Activated T-cell treated with anti-CD3 and anti-CD28 coated beads, Interleukin-2, amount 50 U/mL, for 48 hours (primary cell): ENCODE data around the gene COLEC12.

Source experiments
- DNase-seq, 2 experiments: peaks; one replicate each; pipeline ENCODE4 v3.0.0-alpha.2; 2020

The COLEC12 gene

DNA sequence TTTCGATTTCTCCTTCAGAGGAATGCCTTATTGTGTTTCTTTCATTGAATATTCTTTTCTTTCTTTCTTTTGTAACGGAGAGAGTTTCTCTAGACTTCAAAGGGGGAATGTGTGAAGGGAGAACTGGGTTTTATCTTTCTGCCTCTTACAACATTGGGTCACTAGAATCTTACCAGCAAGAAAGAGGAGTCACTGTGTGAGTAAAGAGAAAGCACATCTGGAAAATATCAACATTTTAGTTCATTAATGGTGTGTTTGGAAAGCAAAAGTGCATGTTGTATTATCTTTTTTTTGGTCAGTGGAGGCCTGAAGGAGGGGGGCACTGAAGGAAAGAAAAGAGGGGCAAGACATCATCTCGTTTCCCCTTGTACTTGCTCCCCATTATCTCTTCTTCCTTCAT lies 146.0 kb downstream of the COLEC12 start:
- DNase-seq = no peak

DNA sequence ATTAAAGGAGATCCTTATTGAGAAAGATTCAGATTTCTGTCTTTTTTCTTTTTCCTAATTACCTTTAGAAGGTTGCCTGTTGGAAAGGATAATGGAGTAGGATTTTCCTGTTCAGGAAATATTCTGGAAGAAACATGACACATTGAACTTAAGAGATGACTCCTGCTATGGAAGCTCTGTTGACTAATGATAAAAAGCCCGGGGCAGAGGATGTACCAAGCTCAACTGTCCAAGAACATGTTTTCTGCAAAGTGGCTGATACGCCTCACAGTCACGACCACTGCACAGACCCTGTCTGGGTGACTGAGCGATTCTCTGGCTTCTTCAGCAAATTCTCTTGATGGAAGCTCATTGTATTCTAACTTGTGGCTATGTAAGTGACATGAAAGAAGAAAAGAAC lies 146.5 kb downstream of the COLEC12 start:
- DNase-seq = no peak

DNA sequence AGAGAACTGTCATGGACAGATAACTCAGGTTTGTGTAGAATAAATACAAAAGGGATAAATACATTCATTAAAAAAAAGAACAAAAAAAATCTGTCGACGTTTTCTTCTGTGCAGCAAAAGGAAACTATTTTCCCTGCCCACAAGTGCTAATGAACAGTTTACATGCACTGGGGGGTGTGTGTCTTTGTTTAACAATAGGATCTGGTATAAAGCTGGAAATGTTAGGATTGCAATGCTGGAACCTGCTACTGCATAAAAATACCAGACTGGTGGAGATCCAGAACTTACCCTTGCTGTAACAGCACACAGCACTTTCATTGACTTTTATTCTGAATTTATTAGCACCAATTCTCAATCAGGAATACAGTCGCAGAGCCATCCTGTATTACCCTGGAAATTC lies 148.1 kb downstream of the COLEC12 start:
- no peak for DNase-seq

DNA sequence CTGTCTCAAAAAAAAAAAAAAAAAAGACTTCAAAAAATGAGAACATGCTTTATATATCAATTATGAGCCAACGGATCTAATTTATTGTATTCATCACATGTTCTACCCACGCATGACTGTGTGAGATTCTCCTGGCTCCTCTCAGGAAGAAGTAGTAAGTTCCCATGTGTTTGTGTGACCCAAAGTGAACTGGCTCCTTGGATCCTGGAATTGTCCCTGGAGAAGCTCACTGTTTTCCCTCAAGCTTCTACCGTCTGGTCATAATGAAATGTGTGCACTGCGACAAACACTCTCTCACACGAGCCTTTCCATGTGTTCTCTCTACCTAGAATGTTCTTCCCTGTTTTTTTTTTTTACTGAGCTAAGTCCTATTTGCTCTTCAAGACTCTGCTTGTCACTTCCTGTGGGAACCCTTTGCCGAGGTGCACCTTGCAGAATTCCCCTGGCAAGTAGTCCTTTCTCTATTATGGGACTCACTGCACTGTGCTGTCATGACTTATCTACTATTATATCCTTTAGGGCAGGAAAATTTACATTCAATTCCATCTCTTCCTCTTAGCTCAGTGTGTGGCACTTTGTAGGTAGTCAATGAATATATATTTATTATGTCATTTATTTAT lies 149.4 kb downstream of the COLEC12 start:
- DNase-seq = no peak

DNA sequence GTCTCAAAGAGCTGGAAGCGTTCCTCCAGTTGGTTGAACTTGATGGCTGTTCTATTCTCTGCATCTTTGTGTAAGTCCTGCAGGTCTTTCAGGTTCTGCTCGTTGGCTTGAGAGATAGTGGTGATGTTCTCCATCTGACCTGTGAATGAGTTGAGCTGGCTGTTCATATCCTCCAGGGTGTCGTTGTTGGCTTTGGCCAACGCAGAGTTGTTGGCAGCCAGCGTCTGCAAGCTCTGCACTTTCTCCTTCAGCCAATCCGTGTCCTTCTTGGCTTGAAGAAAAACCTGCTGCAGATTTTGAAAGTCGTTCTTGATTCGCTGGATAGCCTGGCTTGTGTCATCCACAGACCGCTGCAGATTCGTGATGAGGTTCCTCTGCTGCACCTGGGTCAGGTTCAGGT lies 153.9 kb downstream of the COLEC12 start:
- no peak for DNase-seq

DNA sequence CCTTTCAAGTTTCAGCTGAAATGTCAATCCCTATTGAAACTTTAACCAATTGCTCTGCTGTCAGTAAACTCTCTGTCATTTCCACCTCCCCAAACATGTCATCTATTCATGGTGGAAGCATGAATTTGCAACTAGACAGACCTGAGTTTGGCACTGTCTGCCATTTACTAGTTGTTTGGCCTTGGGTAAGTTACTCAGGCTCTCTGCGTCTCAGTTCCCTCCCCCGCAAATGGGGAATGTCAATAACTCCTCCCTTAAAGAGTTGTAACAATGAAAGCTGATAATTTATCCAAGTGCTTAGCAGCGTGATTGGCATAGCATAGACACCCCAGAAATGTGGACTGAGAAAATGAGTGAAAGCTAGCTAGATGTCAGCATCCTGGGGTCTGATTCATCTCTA lies 159.4 kb downstream of the COLEC12 start:
- no peak for DNase-seq

DNA sequence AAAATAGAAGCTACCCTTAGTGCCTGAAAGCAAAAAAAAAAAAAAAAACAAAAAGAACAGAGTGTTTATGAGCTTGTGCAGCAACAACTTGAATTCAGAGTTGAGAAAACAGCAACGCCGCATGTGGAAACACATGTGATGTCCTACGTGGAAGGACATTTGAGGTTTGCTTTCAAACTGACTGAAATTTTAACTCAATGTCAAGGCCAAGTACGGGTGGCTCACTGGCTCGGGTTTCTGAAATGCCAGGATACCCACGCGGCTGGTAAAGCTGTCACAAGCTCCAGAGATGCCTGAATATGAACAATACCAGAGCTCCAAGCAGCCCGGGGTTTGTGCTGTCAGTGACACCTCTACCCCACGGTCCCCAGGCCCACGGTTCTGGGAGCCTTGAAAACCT lies 160.5 kb downstream of the COLEC12 start:
- no peak for DNase-seq

DNA sequence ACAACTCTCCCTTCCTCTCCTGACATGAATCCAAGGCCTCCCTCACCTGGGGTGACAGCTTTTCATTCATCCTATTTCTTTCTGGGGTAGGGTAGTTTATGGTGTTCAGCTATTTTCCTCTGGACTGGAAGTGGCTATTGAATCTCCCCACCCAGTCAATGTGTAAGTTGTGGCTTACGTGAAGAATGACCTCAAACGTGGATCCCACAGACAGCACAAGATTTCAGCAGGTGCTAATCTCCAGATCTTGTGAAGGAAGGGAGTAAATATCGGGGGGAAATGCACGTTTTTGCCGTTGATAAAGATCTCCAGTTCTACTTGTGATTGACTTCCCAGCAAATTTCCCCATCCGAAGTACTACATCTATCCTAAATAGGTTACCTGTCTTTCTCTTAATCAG lies 161.3 kb downstream of the COLEC12 start:
- no peak for DNase-seq

DNA sequence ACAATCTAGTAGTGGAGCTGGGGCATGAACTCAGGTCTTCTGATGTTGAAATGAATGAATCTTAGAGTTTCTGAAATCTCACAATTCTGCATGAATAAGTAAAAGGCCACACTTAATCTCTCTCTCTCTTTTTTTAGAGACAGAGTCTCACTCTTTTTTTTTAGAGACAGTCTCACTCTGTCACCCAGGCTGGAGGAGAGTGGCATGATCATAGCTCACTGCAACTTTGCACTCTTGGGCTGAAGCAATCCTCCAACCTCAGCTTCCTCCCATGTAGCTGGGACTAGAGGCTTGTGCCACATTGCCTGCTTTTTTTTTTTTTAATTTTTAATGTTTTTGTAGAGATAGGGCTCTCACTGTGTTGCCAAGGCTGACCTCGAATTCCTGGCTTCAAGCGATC lies 163.8 kb downstream of the COLEC12 start:
- no peak for DNase-seq

DNA sequence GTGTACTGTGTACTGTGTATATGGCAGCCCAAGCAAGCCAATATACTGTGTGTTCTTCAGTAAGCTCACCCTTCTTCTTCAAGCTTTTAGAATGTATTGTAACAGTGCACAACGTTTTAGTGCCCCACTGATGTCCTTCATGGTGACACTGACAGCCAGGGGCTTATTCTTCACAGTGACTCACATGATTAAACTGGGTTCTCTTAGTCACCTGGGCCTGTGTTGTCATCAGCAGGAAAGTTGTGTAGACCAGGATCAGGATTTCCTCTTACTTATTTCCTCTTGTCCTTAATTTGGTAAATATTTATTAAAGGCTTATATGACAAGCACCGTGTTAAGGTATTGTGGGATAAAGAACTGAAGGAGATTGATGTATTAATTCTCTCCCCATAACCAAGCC lies 164.8 kb downstream of the COLEC12 start:
- no peak for DNase-seq

DNA sequence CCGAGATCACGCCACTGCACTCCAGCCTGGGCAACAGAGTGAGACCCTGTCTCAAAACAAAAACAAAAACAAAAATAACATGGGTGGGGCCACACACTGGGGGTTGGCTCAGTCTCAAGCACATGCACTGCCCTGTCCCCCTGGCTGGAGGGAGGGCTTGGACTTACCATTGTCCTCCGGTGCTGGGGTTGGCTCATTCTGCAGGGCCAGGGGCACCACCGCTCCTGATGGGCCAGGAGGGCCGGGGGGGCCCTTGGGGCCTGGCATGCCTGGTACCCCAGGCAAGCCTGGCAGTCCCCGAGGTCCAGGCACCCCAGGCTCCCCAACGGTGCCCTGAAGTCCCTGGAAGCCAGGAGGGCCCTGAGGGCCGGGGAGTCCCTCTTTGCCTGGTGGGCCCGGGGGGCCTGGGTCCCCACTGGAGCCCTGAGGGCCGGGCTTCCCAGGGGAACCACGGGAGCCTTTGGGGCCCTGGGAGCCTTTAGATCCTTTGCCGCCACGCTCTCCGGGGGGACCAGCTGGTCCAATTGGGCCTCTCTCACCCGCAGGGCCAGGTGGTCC lies 165.8 kb downstream of the COLEC12 start:
- no peak for DNase-seq

DNA sequence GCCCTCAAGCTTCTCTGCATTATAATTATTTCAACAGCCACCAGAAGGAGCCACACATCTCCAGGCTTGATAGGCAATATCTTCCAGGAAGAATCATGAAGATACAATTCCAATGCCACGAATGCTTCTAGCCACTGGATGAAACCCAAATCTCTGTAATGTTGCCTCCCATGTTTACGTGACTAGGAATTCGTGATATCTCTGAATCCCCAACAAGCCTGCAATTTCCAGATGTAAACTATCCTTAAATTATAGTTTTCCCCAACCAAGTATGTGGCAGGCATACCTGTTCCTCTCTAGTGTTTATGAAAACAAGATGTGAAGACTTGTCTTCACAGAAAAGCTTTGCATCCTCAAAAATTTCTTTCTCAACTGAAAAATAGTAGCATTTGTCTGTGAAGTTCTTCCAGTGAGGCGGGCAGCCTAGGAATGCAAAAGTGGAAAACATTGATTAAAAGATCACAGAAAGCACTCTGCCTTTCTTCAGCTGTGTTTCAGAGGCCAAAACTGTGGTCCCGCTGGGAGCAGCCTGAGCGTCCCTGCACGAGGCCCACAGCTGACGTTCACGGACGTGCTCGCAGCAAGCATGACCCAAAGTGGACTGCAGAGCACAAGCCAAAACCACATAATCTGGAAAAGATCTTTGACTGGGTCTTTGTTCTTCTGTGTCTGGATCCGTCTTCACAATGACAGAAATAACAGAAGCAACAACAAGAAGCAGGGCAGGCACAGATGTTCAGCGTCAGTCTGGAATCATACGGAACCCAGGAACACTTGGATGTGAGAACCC lies 167.6 kb downstream of the COLEC12 start:
- DNase-seq = no peak

DNA sequence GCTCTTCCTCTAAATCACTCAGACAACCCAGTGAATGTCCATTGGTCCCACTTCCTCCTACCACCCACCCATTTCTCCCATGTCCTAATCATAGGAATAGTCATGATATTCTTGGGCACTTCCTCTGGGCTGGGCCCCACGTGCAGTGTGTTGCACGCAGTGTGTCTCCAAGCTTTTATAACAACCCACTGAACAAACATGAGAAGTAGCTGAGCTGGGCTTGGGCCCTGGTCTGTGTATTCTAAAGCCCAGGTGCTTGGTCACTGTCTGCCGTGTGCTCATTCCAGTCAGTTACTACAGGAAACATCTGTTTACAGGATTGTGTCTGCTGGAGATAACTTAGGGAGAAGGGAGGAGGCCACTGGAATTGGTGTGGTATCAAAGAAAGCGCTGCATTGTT lies 168.5 kb downstream of the COLEC12 start:
- no peak for DNase-seq

DNA sequence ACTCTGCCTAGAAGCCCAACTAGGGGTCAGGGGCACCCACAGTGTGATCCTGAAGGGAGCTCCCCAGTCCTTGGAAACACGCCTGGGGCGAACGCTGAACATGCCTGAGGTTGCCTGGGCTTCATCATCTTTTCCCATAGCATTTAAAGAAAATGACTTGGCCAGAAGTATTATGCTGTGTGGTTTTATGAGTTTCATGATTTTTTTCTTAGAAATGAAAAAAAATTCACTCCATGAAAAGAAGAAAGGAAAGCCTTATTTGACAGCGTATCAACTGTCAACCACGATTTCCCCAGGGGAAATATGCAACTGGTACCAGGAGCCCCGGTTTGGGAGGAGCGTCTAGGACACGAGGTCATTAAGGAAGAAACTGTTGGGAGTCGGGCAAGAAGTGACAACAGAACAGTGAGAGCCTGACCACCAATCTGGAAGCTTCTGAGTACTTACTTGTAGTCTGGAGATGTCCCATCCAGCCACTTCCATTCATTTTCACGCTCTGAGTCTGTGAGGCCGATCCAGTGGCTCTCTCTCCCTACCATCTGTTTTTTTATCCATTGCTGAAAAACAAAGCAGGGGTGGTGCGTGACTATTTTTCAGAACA lies 169.2 kb downstream of the COLEC12 start:
- DNase-seq = no peak

DNA sequence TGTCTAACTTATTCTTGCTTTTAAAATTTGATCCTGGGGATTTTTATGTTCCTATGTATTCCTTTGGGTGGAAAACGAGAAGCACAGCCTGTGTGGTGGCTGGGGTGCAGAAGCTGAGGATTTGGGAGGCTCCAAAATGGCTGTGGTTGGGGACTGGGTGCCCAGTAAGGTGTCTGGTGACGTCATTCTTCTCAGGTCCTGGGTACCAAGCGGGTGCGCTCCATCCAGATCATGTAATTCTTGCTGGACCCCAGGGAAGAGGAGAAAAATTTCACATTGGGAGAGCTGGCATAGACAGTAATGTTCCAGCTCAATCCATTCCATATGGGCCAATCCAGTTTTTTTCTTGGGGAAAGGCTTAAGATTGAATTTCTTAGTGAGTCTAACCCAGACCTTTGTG lies 171.6 kb downstream of the COLEC12 start:
- DNase-seq = no peak

DNA sequence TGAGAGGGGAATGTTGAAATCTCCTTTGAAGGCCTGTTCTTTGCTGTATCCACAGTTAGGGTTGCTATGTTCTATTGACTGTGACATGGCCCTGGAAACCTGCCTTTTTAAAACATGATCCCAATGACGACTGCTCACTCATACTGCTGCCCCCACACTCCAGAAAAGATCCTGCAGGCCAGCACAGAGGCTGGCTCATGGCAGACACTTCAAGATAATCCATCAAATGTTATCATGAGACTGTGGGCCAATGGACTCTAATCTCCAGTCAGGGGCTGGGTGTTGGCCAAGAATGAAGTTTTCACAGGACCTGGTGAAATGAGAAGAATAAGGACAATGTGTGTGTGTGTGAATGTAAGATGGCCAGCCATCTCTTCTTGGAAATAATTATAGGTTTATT lies 173.7 kb downstream of the COLEC12 start:
- DNase-seq = no peak

DNA sequence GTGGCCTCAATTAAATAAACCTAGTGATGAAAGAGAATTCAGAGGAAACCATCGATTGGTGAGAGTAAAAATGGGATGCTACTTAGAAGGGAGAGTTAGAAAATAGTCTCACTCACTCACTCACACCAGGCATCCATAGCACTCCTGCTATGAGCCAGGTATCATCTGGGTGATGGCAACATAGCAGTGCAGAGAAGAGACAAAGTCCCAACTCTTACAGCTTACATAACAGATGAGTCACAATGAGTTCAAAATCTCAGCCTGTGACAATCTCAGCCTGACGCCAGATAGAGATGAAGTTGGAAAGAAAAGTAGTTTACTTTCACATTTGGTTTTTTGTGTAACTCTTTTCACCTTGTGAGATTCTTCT lies 177.3 kb downstream of the COLEC12 start:
- DNase-seq = no peak

DNA sequence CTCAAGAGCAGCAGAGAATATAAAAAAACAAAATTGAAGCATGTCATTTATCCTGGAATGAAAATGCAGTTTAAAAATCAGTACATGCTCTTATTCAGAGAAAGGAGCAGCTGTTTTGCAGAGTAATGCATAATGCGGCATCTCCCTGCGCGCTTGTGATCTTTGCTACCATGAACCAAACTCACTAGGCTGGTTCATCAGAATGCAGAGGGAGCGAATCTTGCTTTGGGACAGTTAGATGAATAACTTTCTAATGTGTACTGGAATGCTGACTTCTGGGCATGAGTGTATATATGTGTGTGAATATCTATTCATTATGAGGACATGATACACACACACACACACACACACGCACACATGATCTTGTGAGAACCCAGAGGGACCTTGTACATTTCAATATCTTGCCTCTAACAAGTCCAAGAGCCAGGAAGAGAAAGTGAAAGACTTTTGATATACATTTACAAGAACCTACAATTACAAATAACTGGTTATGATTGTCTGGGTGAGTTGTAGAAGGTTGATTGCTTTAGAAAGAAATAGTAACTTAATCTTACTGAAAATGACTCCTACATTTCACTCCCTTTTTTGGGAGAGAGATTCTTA lies 178.5 kb downstream of the COLEC12 start:
- DNase-seq = no peak

DNA sequence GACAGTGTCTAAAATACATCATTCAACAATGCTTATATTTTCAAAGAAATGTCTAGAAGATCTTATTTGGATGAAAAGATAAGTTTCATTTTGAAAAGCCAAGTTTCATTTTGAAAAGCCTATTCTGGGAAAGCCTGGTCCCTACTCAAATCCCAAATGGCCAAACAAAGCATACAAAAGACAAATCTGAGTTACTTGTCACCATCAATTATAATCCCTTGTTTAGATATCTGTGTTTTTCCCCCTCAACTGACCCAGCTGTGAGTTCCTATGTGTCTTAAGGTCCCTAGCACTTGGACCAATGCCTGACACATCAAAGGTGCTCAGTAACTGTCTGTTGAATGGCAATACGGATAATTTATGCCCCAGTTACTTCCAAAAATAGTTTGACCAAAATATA lies 180.3 kb downstream of the COLEC12 start:
- no peak for DNase-seq

DNA sequence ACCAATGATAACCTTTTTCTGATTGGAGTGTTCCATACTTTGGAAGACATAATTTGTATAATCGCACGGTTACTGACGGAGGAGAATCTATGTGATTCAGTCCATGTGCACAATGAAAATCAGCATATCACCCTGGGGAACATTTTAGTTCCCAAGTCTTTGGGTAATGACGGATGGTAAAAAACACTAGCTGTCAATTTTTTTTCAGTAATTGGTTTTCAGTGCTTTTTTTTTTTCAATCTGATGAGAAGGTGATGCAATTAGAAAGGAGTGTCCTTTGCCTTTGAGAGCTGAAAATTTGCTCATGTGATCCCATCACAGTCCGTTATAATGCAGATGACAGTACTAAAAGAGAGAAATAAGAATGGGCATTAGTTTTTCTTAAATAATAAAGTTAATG lies 180.8 kb downstream of the COLEC12 start:
- no peak for DNase-seq

DNA sequence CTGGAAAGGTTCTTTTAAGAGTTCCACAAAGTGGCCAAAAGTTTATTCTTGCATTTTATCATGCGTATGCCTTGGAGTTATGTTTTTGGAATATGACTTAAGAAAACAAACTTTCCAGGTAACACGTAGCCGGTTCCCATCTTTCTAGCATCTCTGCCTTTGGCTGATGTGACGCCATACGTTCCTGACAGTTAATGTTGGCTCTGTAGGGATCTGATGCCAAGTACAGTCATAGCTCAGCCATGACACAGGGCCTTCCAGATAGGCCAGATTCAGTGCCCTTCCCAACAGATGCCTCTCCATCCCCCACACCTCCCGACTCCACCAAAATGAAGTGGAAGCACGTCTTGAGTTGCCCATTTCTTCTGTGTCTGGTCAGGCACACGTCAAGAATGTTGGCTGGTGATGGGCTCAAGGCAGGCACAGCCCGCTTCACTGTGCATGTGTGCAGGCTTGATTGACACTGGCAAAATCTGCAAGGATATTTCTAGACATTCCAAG lies 181.7 kb downstream of the COLEC12 start:
- DNase-seq = no peak

DNA sequence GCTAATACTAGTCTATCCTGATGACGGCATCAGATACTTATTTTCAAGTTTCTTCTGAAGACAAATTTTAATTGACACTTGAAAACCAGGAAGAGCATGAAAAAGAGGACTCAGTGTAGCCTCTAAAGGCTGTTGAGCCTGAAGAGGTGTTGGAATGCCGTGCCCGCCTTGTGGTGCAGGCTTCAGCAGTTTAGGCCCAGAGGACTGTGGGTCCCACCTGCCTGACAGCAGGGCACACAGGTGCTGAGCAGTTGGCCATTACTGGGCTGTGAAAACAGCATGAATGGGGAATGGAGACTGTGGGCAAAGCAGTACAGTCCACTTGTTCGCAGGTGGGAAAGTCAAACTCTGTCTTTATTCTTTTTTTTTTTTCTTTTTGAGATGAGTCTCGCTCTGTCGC lies 182.9 kb downstream of the COLEC12 start:
- no peak for DNase-seq

DNA sequence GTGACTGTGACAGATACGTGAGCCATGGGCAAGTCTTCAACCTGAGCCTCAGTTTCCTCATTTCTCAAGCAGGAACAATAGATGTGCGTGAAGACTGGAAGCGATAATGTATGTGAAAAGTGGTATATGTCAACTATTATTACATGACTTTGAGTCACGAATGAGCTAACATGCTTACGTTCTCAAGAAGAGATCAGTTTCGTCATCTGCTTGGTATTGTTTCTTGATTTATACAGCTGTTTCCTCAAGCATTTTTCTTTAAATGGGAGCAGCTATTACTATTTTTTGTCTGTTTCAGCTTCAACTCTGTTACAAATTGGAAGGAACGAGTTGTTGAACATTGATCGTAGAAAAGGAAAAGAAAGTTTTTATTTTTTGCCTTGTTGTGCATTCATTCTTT lies 184.1 kb downstream of the COLEC12 start:
- DNase-seq = no peak

DNA sequence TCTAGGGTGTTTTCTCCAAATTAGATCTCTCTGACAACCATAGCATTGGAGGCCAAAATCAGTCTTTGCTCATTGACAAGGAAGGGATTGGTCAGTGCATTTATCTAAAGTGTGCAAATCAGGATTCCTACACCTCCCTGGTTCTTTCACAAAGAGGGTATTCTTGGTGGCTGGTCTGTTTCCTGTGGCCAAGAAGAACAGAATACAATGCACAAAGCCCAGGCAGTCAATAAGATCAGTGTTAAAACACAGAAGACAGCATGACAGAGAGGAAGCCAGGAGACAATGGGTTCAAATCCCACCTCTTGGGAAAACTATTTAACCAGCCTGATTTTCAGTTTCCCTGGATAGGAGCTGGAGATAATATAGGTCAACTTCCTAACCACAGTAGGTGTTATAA lies 186.6 kb downstream of the COLEC12 start:
- DNase-seq = no peak
